H1 (cell line): ENCODE data around the gene ZNF496.

Experiments used
- EGR1 ChIP-seq: IDR thresholded peaks from 2 replicates; pipeline ENCODE4 v1.6.1; 2011; ENCODE audit warnings: low read depth, low read length, borderline replicate concordance
- SRF ChIP-seq: IDR thresholded peaks from 2 replicates; pipeline ENCODE4 v1.6.1; 2011; ENCODE audit warnings: mild to moderate bottlenecking, low read depth, low read length, moderate library complexity
- TF ChIP-seq, protein P1 (sequence below): IDR thresholded peaks from 2 replicates; pipeline ENCODE4 v1.6.1; 2012; ENCODE audit warnings: low read length, inconsistent platforms
- TF ChIP-seq, protein P2 (sequence below): IDR thresholded peaks from 2 replicates; pipeline ENCODE4 v1.6.1; 2012; ENCODE audit warnings: inconsistent platforms

DNA sequence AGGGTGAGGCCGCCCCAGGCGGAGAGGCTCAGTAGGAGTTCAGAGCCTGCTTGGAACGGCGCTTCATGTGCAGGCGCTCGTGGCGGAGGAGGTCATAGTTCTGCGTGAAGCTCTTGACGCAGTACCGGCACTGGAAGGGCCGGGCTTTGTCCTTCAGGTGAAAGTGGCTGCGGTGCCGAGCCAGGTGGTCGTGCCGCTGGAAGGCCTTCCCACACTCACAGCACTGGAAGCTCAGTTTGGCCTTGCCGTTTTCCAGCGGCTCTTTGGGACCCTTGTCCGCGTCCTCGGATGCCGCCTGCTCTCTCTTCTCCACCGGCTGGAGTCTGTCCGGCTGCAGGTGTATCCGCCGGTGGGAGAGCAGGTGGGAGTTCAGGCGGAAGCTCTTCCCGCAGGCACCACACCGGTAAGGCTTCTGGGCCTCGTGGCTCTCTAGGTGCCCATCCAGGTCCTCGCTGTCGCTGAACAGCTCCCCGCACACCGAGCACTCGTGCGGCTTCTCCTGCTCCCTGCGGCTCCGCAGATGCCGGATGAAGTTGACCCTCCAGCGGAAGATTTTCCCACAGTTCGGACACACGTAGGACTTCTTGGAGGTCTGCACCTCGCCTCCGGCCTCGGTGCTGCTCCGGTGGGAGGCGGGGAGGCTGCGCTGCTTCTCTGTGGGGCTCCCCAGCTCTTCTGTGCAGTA is 31.0 kb downstream of the ZNF496 start:
- TF ChIP-seq EGR1, result no peak
- no peak for TF ChIP-seq SRF
- TF ChIP-seq, protein P1, sequence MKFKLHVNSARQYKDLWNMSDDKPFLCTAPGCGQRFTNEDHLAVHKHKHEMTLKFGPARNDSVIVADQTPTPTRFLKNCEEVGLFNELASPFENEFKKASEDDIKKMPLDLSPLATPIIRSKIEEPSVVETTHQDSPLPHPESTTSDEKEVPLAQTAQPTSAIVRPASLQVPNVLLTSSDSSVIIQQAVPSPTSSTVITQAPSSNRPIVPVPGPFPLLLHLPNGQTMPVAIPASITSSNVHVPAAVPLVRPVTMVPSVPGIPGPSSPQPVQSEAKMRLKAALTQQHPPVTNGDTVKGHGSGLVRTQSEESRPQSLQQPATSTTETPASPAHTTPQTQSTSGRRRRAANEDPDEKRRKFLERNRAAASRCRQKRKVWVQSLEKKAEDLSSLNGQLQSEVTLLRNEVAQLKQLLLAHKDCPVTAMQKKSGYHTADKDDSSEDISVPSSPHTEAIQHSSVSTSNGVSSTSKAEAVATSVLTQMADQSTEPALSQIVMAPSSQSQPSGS, result no peak
- TF ChIP-seq, protein P2, sequence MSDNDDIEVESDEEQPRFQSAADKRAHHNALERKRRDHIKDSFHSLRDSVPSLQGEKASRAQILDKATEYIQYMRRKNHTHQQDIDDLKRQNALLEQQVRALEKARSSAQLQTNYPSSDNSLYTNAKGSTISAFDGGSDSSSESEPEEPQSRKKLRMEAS, result no peak
